Erythroblast (primary cell): ENCODE measurements around the gene COL5A2.

ENCODE experiments used
- GATA1 ChIP-seq: IDR thresholded peaks from 2 replicates; pipeline ENCODE4 v1.6.1; 2011; ENCODE audit warnings: low read depth, mild to moderate bottlenecking, control low read depth, low read length, moderate library complexity
- POLR2A ChIP-seq: IDR thresholded peaks from 2 replicates; pipeline ENCODE4 v1.6.1; 2011; ENCODE audit warnings: mild to moderate bottlenecking, low read length

DNA sequence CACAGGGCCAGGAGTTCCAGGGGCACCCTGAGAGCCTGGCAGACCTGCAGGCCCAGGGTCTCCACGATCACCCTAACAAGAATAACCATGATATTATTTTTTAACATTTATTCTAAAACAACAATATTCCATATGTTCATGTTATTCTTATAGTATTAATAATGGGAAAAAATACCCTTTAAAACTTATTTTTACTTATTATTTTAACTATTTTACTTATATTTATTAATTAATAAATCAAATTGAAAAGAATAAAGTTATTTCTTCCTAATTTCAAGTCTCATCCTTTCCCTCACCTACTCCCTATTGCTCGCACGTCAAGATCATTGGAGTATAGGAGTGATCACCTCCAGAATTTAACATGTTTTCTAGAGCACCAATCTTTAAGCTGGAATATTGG, 133.7 kb downstream of the COL5A2 start:
- no peak for TF ChIP-seq POLR2A
- TF ChIP-seq GATA1 = no peak
